PC-3 (cell line): ENCODE results near the gene ELANE. TPM values are rescaled to one million over a fixed set of nuclear protein-coding genes. Genes with fewer than 3 reads are reported as not detected.

ENCODE experiments used
- ATAC-seq: fragments of 200-7000 bp; cut with Tn5 transposase; 2 replicates; pipeline ENCODE4 v1.9.1; 2020; ENCODE audit warnings: mild to moderate bottlenecking, moderate library complexity
- BruUV-seq: library from RNA; stranded (reverse); fragments of 400-500 nt; replicated peaks from 2 replicates; lab custom pipeline; 2021; lab: Mats Ljungman, UMichigan
- CTCF ChIA-PET: fragments of 300-600 bp; sonication (Branson Sonifier 250); formaldehyde crosslinking; loops from one replicate; lab custom pipeline; 2022; ENCODE audit warnings: antibody characterized with exemption; lab: Charles Lee
- POLR2A ChIA-PET: fragments of 300-600 bp; sonication (Branson Sonifier 250); formaldehyde crosslinking; loops from one replicate; lab custom pipeline; 2022; ENCODE audit warnings: antibody characterized with exemption; ENCODE audit not compliant: unreplicated experiment; lab: Charles Lee
- DNase-seq: peaks from one replicate; pipeline ENCODE4 v3.0.0-alpha.2; 2015
- H2AFZ ChIP-seq: fragments of 300-600 bp; sonication (generic); 2 replicates; pipeline ENCODE4 v1.6.0; 2016; ENCODE audit warnings: antibody characterized with exemption, low read length
- H3F3A ChIP-seq: fragments of 300-600 bp; sonication (generic); one replicate; pipeline ENCODE4 v1.6.0; 2017; ENCODE audit warnings: antibody characterized with exemption, low read length, control low read depth, mild to moderate bottlenecking; ENCODE audit not compliant: unreplicated experiment
- H3K27ac ChIP-seq: fragments of 300-600 bp; sonication (generic); 2 replicates; pipeline ENCODE4 v1.5.1; 2016; ENCODE audit warnings: mild to moderate bottlenecking, low read length
- H3K27me3 ChIP-seq: fragments of 300-600 bp; sonication (generic); 2 replicates; pipeline ENCODE4 v1.6.1; 2016; ENCODE audit warnings: low read length, mixed read lengths
- H3K36me3 ChIP-seq: fragments of 300-600 bp; sonication (generic); 2 replicates; pipeline ENCODE4 v1.6.1; 2016; ENCODE audit warnings: low read depth, mixed run types, low read length, mixed read lengths
- H3K4me1 ChIP-seq: fragments of 300-600 bp; sonication (generic); 2 replicates; pipeline ENCODE4 v1.5.1; 2016; ENCODE audit warnings: low read length; ENCODE audit not compliant: insufficient read depth
- H3K4me2 ChIP-seq: fragments of 300-600 bp; sonication (generic); 2 replicates; pipeline ENCODE4 v1.6.0; 2016; ENCODE audit warnings: low read length
- H3K4me3 ChIP-seq: fragments of 300-600 bp; sonication (generic); 2 replicates; pipeline ENCODE4 v1.5.1; 2016; ENCODE audit warnings: mild to moderate bottlenecking, low read length, mixed read lengths
- H3K79me2 ChIP-seq: fragments of 300-600 bp; sonication (generic); 2 replicates; pipeline ENCODE4 v1.6.1; 2017; ENCODE audit warnings: low read length, mixed read lengths
- H3K9ac ChIP-seq: fragments of 300-600 bp; sonication (generic); 2 replicates; pipeline ENCODE4 v1.6.0; 2016; ENCODE audit warnings: mild to moderate bottlenecking, low read length
- H3K9me2 ChIP-seq: fragments of 300-600 bp; sonication (generic); replicated peaks from 2 replicates; pipeline ENCODE4 v1.6.1; 2016; ENCODE audit warnings: mixed run types, low read length, mixed read lengths
- H3K9me3 ChIP-seq: fragments of 300-600 bp; sonication (generic); 2 replicates; pipeline ENCODE4 v1.6.1; 2016; ENCODE audit warnings: low read length, mixed read lengths
- H4K20me1 ChIP-seq: fragments of 300-600 bp; sonication (generic); 2 replicates; pipeline ENCODE4 v1.6.1; 2016; ENCODE audit warnings: low read length, mixed read lengths
- EZH2 ChIP-seq: fragments of 300-600 bp; sonication (generic); IDR thresholded peaks from one replicate; pipeline ENCODE4 v1.6.1; 2017; ENCODE audit warnings: antibody characterized with exemption, mild to moderate bottlenecking, low read length; ENCODE audit not compliant: unreplicated experiment
- EZH2phosphoT487 ChIP-seq: fragments of 300-600 bp; sonication (generic); IDR thresholded peaks from 2 replicates; pipeline ENCODE4 v1.6.1; 2018; ENCODE audit warnings: mild to moderate bottlenecking, antibody characterized with exemption, low read length, borderline replicate concordance
- intact Hi-C: fragments of 100-400 bp; cut with micrococcal nuclease; formaldehyde crosslinking; loops from 2 replicates; pipeline ENCODE4 v1.9.0; 2023
- total RNA-seq: library from RNA; depleted of rRNA; stranded (reverse); fragments of >200 nt; gene quantifications from 2 replicates; pipeline ENCODE4 v1.2.3, GENCODE V29; 2014
- TF ChIP-seq, protein P1 (sequence below): fragments of 300-600 bp; sonication (generic); conservative IDR thresholded peaks from 2 replicates; pipeline ENCODE4 v1.5.1; 2017; ENCODE audit warnings: antibody characterized with exemption, low read depth, mild to moderate bottlenecking, low read length

ELANE gene
- total RNA-seq, 1 experiment from 2014 or later: not detected

DNA sequence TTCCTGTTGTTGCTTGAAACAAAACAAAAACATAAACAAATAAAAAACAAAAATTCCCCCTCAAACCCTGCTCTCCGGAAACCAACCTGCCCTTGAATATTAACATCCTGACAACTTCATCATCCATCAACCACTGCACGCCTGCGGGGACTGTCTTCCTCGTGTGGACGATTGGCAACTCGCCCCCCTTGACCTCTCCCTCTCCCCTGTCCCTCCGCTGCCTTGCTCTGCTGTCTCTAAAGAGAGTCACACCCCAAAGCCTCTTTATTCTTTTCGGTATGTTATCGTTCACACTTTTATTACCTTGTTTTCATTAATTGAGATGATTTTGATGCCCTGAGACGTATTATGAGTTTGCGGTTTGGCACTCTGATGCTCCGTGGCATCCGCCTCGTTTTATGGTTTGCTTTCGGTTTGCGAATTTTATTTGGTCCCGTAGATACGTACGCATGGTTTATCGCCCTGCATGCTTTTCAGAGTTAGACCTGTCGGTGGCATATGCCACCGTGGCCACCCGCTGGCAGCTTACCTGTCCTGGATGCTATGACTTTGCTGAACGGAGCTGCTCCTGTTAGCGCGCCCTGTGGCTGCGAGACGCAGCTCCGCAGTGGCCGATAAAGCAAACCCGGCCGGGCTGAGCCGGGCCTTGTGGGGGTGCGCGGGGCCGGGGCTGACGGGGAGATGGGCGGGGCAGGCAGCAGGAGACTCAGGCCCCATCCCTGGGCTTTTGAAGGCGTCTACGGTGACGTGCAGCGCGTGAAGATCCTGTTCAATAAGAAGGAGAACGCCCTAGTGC, 44.3 kb upstream of the ELANE start:
- H3K4me3 ChIP-seq: no peak overlapping the region
- no peak overlapping the region for H2AFZ ChIP-seq
- no peaks in the 10 kb centered on the region for H3K9me3 ChIP-seq
- no peaks in the 10 kb centered on the region for H3K27me3 ChIP-seq
- H4K20me1 ChIP-seq: peaks cover 52% of the 10 kb centered on the region
- H3K27ac ChIP-seq: no peak overlapping the region
- ChIA-PET CTCF (no interaction called here), POLR2A (no interaction called here)
- intact Hi-C loops: no loop called here
- H3K36me3 ChIP-seq: peaks cover 65% of the 10 kb centered on the region
- H3F3A ChIP-seq: no peaks in the 10 kb centered on the region
- no TSS peak for BruUV-seq
- H3K79me2 ChIP-seq: peaks cover 53% of the 10 kb centered on the region
- TF ChIP-seq EZH2 (no peak), EZH2phosphoT487 (no peak)
- TF ChIP-seq, protein P1, sequence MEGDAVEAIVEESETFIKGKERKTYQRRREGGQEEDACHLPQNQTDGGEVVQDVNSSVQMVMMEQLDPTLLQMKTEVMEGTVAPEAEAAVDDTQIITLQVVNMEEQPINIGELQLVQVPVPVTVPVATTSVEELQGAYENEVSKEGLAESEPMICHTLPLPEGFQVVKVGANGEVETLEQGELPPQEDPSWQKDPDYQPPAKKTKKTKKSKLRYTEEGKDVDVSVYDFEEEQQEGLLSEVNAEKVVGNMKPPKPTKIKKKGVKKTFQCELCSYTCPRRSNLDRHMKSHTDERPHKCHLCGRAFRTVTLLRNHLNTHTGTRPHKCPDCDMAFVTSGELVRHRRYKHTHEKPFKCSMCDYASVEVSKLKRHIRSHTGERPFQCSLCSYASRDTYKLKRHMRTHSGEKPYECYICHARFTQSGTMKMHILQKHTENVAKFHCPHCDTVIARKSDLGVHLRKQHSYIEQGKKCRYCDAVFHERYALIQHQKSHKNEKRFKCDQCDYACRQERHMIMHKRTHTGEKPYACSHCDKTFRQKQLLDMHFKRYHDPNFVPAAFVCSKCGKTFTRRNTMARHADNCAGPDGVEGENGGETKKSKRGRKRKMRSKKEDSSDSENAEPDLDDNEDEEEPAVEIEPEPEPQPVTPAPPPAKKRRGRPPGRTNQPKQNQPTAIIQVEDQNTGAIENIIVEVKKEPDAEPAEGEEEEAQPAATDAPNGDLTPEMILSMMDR: no peak
- no peak overlapping the region for H3K4me2 ChIP-seq
- H3K4me1 ChIP-seq: no peaks in the 10 kb centered on the region
- no peak overlapping the region for H3K9ac ChIP-seq
- no peaks in the 10 kb centered on the region for H3K9me2 ChIP-seq
- ATAC-seq (no peak), DNase-seq (no peak)

DNA sequence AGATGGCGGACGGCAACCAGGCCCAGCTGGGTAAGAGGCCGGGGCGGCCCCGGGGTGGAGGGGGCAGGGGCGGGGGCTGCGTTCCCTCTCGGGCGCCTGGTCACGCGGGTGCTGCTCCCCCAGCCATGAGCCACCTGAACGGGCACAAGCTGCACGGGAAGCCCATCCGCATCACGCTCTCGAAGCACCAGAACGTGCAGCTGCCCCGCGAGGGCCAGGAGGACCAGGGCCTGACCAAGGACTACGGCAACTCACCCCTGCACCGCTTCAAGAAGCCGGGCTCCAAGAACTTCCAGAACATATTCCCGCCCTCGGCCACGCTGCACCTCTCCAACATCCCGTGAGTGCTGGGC, 43.7 kb upstream of the ELANE start:
- DNase-seq: no peak
- no peak for ATAC-seq
- no TSS peak for BruUV-seq
- Histone ChIP-seq H3K4me1 (no peaks in the 10 kb centered on the region), H4K20me1 (peaks cover 47% of the 10 kb centered on the region), H3K4me2 (no peak overlapping the region), H3K9me3 (no peaks in the 10 kb centered on the region), H2AFZ (no peak overlapping the region), H3K9me2 (no peaks in the 10 kb centered on the region), H3K4me3 (no peak overlapping the region), H3F3A (no peaks in the 10 kb centered on the region), H3K9ac (no peak overlapping the region), H3K27me3 (no peaks in the 10 kb centered on the region), H3K27ac (no peak overlapping the region), H3K79me2 (peaks cover 47% of the 10 kb centered on the region), H3K36me3 (peaks cover 59% of the 10 kb centered on the region)
- CTCF ChIA-PET: no interaction called here
- POLR2A ChIA-PET: no interaction called here
- TF ChIP-seq, protein P1: no peak
- TF ChIP-seq EZH2 (no peak), EZH2phosphoT487 (no peak)
- intact Hi-C loops: no loop called here

DNA sequence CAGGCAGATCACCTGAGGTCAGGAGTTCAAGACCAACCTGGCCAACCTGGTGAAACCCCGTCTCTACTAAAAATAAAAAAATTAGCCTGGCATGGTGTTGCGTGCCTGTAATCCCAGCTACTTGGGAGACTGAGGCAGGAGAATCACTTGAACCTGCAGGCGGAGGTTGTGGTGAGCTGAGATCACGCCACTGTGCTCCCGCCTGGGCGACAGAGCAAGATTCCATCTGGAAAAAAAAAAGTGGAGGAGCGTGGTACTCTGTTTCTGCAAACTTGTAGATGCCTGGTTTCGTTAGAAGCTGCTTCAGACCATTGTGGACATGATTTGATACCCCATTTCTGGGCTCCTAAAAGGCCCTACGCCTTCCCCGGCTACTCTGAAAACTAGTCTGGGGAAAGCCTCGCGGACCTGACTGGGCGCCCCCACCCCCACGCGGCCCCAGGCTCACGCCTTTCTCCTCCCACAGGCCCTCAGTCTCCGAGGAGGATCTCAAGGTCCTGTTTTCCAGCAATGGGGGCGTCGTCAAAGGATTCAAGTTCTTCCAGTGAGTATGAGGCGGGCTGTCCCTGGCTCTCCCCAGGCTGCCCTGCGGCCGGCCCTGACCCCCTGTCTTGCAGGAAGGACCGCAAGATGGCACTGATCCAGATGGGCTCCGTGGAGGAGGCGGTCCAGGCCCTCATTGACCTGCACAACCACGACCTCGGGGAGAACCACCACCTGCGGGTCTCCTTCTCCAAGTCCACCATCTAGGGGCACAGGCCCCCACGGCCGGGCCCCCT, 41.8 kb upstream of the ELANE start:
- DNase-seq (no peak), ATAC-seq (no peak)
- Histone ChIP-seq H3K9ac (no peak overlapping the region), H3K4me2 (no peak overlapping the region), H3K9me2 (no peaks in the 10 kb centered on the region), H3K36me3 (peaks cover 43% of the 10 kb centered on the region), H3K27ac (no peak overlapping the region), H3K4me3 (no peak overlapping the region), H2AFZ (no peak overlapping the region), H4K20me1 (peaks cover 28% of the 10 kb centered on the region), H3K27me3 (no peaks in the 10 kb centered on the region), H3K79me2 (peaks cover 28% of the 10 kb centered on the region), H3F3A (no peaks in the 10 kb centered on the region), H3K9me3 (no peaks in the 10 kb centered on the region), H3K4me1 (no peaks in the 10 kb centered on the region)
- intact Hi-C loops: no loop called here
- ChIA-PET POLR2A (no interaction called here), CTCF (no interaction called here)
- no TSS peak for BruUV-seq
- TF ChIP-seq EZH2phosphoT487 (no peak), EZH2 (no peak)
- TF ChIP-seq, protein P1: no peak
